BLaER1 treated with 17β-estradiol and CSF1 and Interleukin-3, amounts not matched to agents 10 nM and 100 nM (cell line): ENCODE results near the gene ZNF688.

Experiments
- H3K27ac ChIP-seq, 11 experiments: shearing (Covaris generic); formaldehyde crosslinking; 2 replicates each; pipeline ENCODE4 v1.8.1; 2022
- H3K27me3 ChIP-seq, 11 experiments: shearing (Covaris generic); formaldehyde crosslinking; 2 replicates each; pipeline ENCODE4 v1.8.1; 2022
- H3K36me3 ChIP-seq, 11 experiments: shearing (Covaris generic); formaldehyde crosslinking; 2 replicates each; pipeline ENCODE4 v1.8.1; 2022
- H3K4me1 ChIP-seq, 10 experiments: shearing (Covaris generic); formaldehyde crosslinking; 2 replicates each; pipeline ENCODE4 v1.8.1; 2022
- H3K4me2 ChIP-seq, 11 experiments: shearing (Covaris generic); formaldehyde crosslinking; 2 replicates each; pipeline ENCODE4 v1.8.1; 2022
- H3K4me3 ChIP-seq, 10 experiments: shearing (Covaris generic); formaldehyde crosslinking; 2 replicates each; pipeline ENCODE4 v1.8.1; 2022
- H3K9ac ChIP-seq, 11 experiments: shearing (Covaris generic); formaldehyde crosslinking; 2 replicates each; pipeline ENCODE4 v1.8.1; 2022
- H3K9me3 ChIP-seq, 11 experiments: shearing (Covaris generic); formaldehyde crosslinking; replicated peaks in 1 of 11; 2 replicates each; pipeline ENCODE4 v1.8.1; 2022
- H4K20me1 ChIP-seq, 11 experiments: shearing (Covaris generic); formaldehyde crosslinking; 2 replicates each; pipeline ENCODE4 v1.8.1; 2022
- Cebpa-rat ChIP-seq, 11 experiments: shearing (Covaris generic); IDR thresholded peaks; 2 replicates each; pipeline ENCODE4 v1.8.1; 2022

The ZNF688 gene

GRCh38 chr16:30565984-30566383 is 5.5 kb downstream of the ZNF688 start:
- H3K4me1 ChIP-seq, result peaks cover 50 to 69% (median 60%) of the 10 kb centered on the region in 10 experiments
- H3K4me2 ChIP-seq, result peak overlapping the region in 4 of 11 experiments; percentile 99 to 100 (median 99); a peak in 4 of 22 replicates
- peak overlapping the region in 7 of 11 experiments; percentile 18 to 99 (median 98); a peak in 11 of 22 replicates for H3K27ac ChIP-seq
- no peak for TF ChIP-seq Cebpa-rat (IDR thresholded peaks at IDR 0.05)
- H3K27me3 ChIP-seq, result peaks cover 5 to 20% (median 15%) of the 10 kb centered on the region in 11 experiments; a peak in 21 of 22 replicates
- no peaks in the 10 kb centered on the region for H4K20me1 ChIP-seq
- peak overlapping the region in 2 of 11 experiments; percentile 26 to 41; a peak in 2 of 22 replicates for H3K9ac ChIP-seq
- no peaks in the 10 kb centered on the region; a peak in 1 of 22 replicates for H3K36me3 ChIP-seq
- no peak overlapping the region for H3K4me3 ChIP-seq
- H3K9me3 ChIP-seq, result no peaks in the 10 kb centered on the region

GRCh38 chr16:30565526-30565925 is 6.0 kb downstream of the ZNF688 start:
- Histone ChIP-seq H3K4me1 (peaks cover 48 to 69% (median 60%) of the 10 kb centered on the region in 10 experiments), H3K36me3 (no peaks in the 10 kb centered on the region; a peak in 1 of 22 replicates), H3K4me3 (no peak overlapping the region), H3K27me3 (peaks cover 8 to 25% (median 20%) of the 10 kb centered on the region in 11 experiments; a peak in 21 of 22 replicates), H3K4me2 (no peak overlapping the region), H3K9ac (no peak overlapping the region), H4K20me1 (no peaks in the 10 kb centered on the region), H3K27ac (peak overlapping the region in 2 of 11 experiments; percentile 96 to 99; a peak in 2 of 22 replicates), H3K9me3 (no peaks in the 10 kb centered on the region)
- TF ChIP-seq Cebpa-rat (IDR thresholded peaks at IDR 0.05), result no peak

DNA sequence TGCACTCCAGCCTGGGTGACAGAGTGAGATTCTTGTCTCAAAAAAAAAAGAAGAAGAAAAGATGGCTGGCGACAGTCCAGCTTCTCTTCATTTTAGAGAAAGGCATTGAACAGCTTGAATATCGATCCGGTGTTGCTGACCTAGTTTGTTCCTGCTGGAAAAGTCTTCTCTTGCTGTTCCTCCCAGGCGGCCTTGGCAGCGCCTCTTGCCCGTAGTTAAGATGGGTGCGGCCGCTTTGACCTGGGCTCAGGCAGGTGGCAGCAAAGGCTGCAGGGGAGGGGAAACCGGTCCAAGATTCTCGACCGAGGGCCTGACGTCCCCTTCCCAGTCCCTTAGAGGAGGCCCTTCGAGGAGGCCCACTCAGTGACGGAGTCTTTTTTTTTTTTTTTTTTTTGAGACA is 9.5 kb downstream of the ZNF688 start:
- Histone ChIP-seq H3K27me3 (peaks cover 8 to 40% (median 31%) of the 10 kb centered on the region in 11 experiments; a peak in 21 of 22 replicates), H3K4me2 (peak overlapping the region; percentile 74 to 98 (median 90)), H3K4me1 (peaks cover 29 to 56% (median 44%) of the 10 kb centered on the region in 10 experiments), H3K36me3 (no peaks in the 10 kb centered on the region), H3K4me3 (peak overlapping the region in 9 of 10 experiments; percentile 49 to 70 (median 58); a peak in 14 of 20 replicates), H4K20me1 (no peaks in the 10 kb centered on the region), H3K27ac (peak overlapping the region; percentile 66 to 83 (median 73)), H3K9me3 (no peaks in the 10 kb centered on the region), H3K9ac (peak overlapping the region; percentile 53 to 81 (median 76); a peak in 20 of 22 replicates)
- no peak for TF ChIP-seq Cebpa-rat (IDR thresholded peaks at IDR 0.05)

- peak overlapping the region; percentile 49 to 70 (median 56) for H3K4me3 ChIP-seq
- H3K4me2 ChIP-seq, result peak overlapping the region; percentile 74 to 98 (median 90)
These were observed 10.3 kb downstream of the ZNF688 start for GRCh38 chr16:30561089-30561816.

GRCh38 chr16:30559690-30560089 is 11.8 kb downstream of the ZNF688 start:
- Histone ChIP-seq H3K4me1 (peaks cover 38 to 65% (median 55%) of the 10 kb centered on the region in 10 experiments), H3K9ac (peak overlapping the region in 1 of 11 experiments; percentile 2; a peak in 2 of 22 replicates), H3K36me3 (peaks cover 15 to 19% (median 17%) of the 10 kb centered on the region in 11 experiments), H3K4me3 (no peak overlapping the region), H3K27me3 (peaks cover 8 to 40% (median 31%) of the 10 kb centered on the region in 11 experiments; a peak in 21 of 22 replicates), H3K27ac (peak overlapping the region in 9 of 11 experiments; percentile 1 to 96 (median 93); a peak in 14 of 22 replicates), H3K4me2 (peak overlapping the region in 9 of 11 experiments; percentile 51 to 98 (median 80); a peak in 15 of 22 replicates), H3K9me3 (no peaks in the 10 kb centered on the region), H4K20me1 (peaks cover 0 to 10% (median 0%) of the 10 kb centered on the region in 11 experiments; a peak in 6 of 22 replicates)
- TF ChIP-seq Cebpa-rat (IDR thresholded peaks at IDR 0.05), result no peak

More at GRCh38 chr16:30561089-30561816, 10.3 kb downstream of the ZNF688 start:
- Histone ChIP-seq H3K27me3 (peaks cover 8 to 40% (median 31%) of the 10 kb centered on the region in 11 experiments; a peak in 21 of 22 replicates), H3K9ac (peak overlapping the region; percentile 53 to 81 (median 76)), H4K20me1 (no peaks in the 10 kb centered on the region), H3K27ac (peak overlapping the region; percentile 66 to 83 (median 73)), H3K9me3 (no peaks in the 10 kb centered on the region), H3K4me1 (peaks cover 36 to 56% (median 48%) of the 10 kb centered on the region in 10 experiments), H3K36me3 (peaks cover 0 to 3% (median 2%) of the 10 kb centered on the region in 11 experiments; a peak in 9 of 22 replicates)
- no peak for TF ChIP-seq Cebpa-rat (IDR thresholded peaks at IDR 0.05)

GRCh38 chr16:30558789-30559377 is 12.6 kb downstream of the ZNF688 start:
- Histone ChIP-seq H3K27ac (peak overlapping the region; percentile 45 to 96 (median 94); a peak in 21 of 22 replicates), H3K4me3 (peak overlapping the region in 8 of 10 experiments; percentile 21 to 96 (median 83); a peak in 10 of 20 replicates), H3K36me3 (peaks cover 21 to 27% (median 25%) of the 10 kb centered on the region in 11 experiments), H4K20me1 (peaks cover 0 to 16% (median 0%) of the 10 kb centered on the region in 11 experiments; a peak in 7 of 22 replicates), H3K9ac (peak overlapping the region; percentile 49 to 98 (median 93); a peak in 20 of 22 replicates), H3K4me2 (peak overlapping the region; percentile 51 to 98 (median 66)), H3K9me3 (no peaks in the 10 kb centered on the region), H3K27me3 (peaks cover 8 to 40% (median 31%) of the 10 kb centered on the region in 11 experiments; a peak in 21 of 22 replicates), H3K4me1 (peaks cover 41 to 73% (median 59%) of the 10 kb centered on the region in 10 experiments)
- TF ChIP-seq Cebpa-rat (IDR thresholded peaks at IDR 0.05), result no peak

DNA sequence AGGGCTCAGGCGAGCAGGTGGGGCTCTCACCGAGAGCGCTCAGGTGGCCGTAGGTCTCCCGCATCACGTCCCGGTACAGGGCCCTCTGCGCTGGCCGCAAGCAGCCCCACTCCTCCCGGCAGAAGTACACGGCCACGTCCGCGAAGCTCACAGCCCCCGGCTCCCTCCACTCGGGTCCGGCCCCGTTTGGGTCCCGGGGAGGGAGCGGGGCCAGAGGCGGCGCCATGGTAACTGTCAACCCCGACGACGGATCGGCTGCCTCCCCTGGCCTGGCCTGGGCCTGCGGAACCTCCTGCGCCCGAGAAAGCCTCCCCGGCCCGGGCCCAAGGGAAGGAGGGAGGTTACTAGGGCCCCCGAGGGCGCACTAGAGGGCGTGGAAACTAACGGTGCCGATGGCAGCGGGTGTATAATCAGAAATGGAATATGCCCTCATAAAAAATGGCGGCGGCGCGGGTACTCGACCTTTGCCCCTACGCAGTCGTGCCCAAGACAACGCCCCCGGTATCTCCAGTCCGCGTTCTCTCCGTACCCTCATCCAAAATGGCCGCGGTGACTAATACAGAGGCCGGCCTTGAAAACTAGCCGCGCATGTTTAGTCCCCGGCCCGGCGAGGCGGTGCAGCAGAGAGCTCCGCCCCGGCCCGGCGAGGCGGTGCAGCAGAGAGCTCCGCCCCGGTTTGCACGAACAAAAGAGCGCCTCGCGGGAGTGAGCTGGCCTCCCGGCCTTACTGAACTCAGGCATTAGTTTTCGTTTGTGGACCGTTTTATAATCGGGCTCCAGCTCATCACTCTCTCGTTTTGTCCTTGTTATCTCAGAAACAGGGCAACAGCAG is 13.3 kb downstream of the ZNF688 start, which contains the start of gene ZNF764:
ZNF764 (minus strand) TSS at position 418 of the 832 bp plus-strand sequence; CDS start at position 226, 192 bp downstream.
- Histone ChIP-seq H3K4me2 (peak within 1 kb of the TSS; percentile 84 to 98 (median 96)), H3K4me3 (peak within 1 kb of the TSS; percentile 73 to 96 (median 90)), H3K9ac (peak within 1 kb of the TSS; percentile 88 to 98 (median 96)), H3K27me3 (peaks cover 8 to 40% (median 31%) of the 10 kb centered on the region in 11 experiments; a peak in 21 of 22 replicates), H3K27ac (peak within 1 kb of the TSS; percentile 88 to 96 (median 94)), H3K4me1 (peaks cover 48 to 80% (median 66%) of the 10 kb centered on the region in 10 experiments), H3K9me3 (no peaks in the 10 kb centered on the region), H3K36me3 (peaks cover 22 to 34% (median 29%) of the 10 kb centered on the region in 11 experiments), H4K20me1 (peaks cover 0 to 20% (median 0%) of the 10 kb centered on the region in 11 experiments; a peak in 7 of 22 replicates)
- TF ChIP-seq Cebpa-rat (IDR thresholded peaks at IDR 0.05), result no peak

- Histone ChIP-seq H3K27me3 (peaks cover 8 to 36% (median 31%) of the 10 kb centered on the region in 11 experiments; a peak in 21 of 22 replicates), H3K27ac (peak overlapping the region; percentile 88 to 96 (median 94)), H3K9me3 (no peaks in the 10 kb centered on the region), H3K4me3 (peak overlapping the region; percentile 73 to 96 (median 90)), H3K4me2 (peak overlapping the region; percentile 84 to 98 (median 96)), H3K36me3 (peaks cover 26 to 39% (median 35%) of the 10 kb centered on the region in 11 experiments), H4K20me1 (peaks cover 0 to 25% (median 0%) of the 10 kb centered on the region in 11 experiments; a peak in 8 of 22 replicates), H3K9ac (peak overlapping the region; percentile 88 to 98 (median 96)), H3K4me1 (peaks cover 53 to 85% (median 72%) of the 10 kb centered on the region in 10 experiments)
- TF ChIP-seq Cebpa-rat (IDR thresholded peaks at IDR 0.05), result no peak
These were observed 13.9 kb downstream of the ZNF688 start for GRCh38 chr16:30557707-30557956.
